WTC11 (cell line): ENCODE measurements around the gene ARAP1.

Source experiments
- AFF4 ChIP-seq: sonication (generic); formaldehyde crosslinking; IDR thresholded peaks from 2 replicates; pipeline ENCODE4 v1.8.1; 2023; ENCODE audit warnings: mild to moderate bottlenecking, missing genetic modification reagents, borderline replicate concordance
- ATF3 ChIP-seq: sonication (generic); formaldehyde crosslinking; conservative IDR thresholded peaks from 2 replicates; pipeline ENCODE4 v1.8.1; 2022; ENCODE audit warnings: mild to moderate bottlenecking, missing genetic modification reagents
- CTCF ChIP-seq: fragments of 200-600 bp; IDR thresholded peaks from 2 replicates; pipeline ENCODE4 v1.8.0; 2022; ENCODE audit warnings: antibody characterized with exemption
- FOXP4 ChIP-seq: sonication (generic); formaldehyde crosslinking; IDR thresholded peaks from 2 replicates; pipeline ENCODE4 v1.8.0; 2022; ENCODE audit warnings: mild to moderate bottlenecking, missing genetic modification reagents
- JUN ChIP-seq: sonication (generic); formaldehyde crosslinking; IDR thresholded peaks from 2 replicates; pipeline ENCODE4 v1.8.0; 2023; ENCODE audit warnings: mild to moderate bottlenecking, missing genetic modification reagents
- MAX ChIP-seq: sonication (generic); formaldehyde crosslinking; IDR thresholded peaks from 2 replicates; pipeline ENCODE4 v1.8.0; 2022; ENCODE audit warnings: mild to moderate bottlenecking, missing genetic modification reagents
- RELA ChIP-seq: sonication (generic); formaldehyde crosslinking; IDR thresholded peaks from 2 replicates; pipeline ENCODE4 v1.8.1; 2022; ENCODE audit warnings: missing genetic modification reagents, mild to moderate bottlenecking, borderline replicate concordance
- TCF7 ChIP-seq: sonication (generic); formaldehyde crosslinking; IDR thresholded peaks from 2 replicates; pipeline ENCODE4 v1.8.0; 2022; ENCODE audit warnings: mild to moderate bottlenecking, low read depth, missing genetic modification reagents, moderate library complexity
- ZBTB43 ChIP-seq: sonication (generic); formaldehyde crosslinking; IDR thresholded peaks from 2 replicates; pipeline ENCODE4 v1.8.1; 2023; ENCODE audit warnings: mild to moderate bottlenecking, missing genetic modification reagents
- ZNF416 ChIP-seq: fragments of 250-450 bp; sonication (Bioruptor Pico); IDR thresholded peaks from 2 replicates; pipeline ENCODE4 v1.9.0; 2021; ENCODE audit warnings: mild to moderate bottlenecking, inconsistent platforms

- TF ChIP-seq JUN (CRISPR knock-in tag): no peak
- TF ChIP-seq TCF7 (CRISPR knock-in tag): no peak
- TF ChIP-seq ZBTB43 (CRISPR knock-in tag): no peak
- TF ChIP-seq FOXP4: no peak
- no peak for TF ChIP-seq ZNF416
- no peak for TF ChIP-seq RELA
- TF ChIP-seq CTCF: no peak
- TF ChIP-seq MAX (CRISPR knock-in tag): no peak
- no peak for TF ChIP-seq ATF3
- no peak for TF ChIP-seq AFF4 (CRISPR knock-in tag)
Measured at GRCh38 chr11:72687326-72687725, 64.9 kb downstream of the ARAP1 start.
